NCI-H460 (cell line): Measurements from ENCODE around the gene SNX6. TPM values are rescaled to one million over a fixed set of nuclear protein-coding genes. Genes with fewer than 3 reads are reported as not detected.
"Not testable (repeated sequence)": the region's sequence is repeated elsewhere in the genome, so short reads cannot be mapped to it uniquely, and the experiment has no call there.

ENCODE experiments used
- DNase-seq: peaks from one replicate; pipeline ENCODE4 v3.0.0-alpha.2; 2016; ENCODE audit warnings: low read depth; ENCODE audit errors: extremely low read depth
- total RNA-seq: library from RNA; depleted of rRNA; stranded (reverse); fragments of >200 nt; shearing (Covaris generic); gene quantifications from 2 replicates; pipeline ENCODE4 v1.2.3, GENCODE V29; 2014

SNX6 gene
- total RNA-seq, 1 experiment from 2014 or later = 95.8 TPM

- DNase-seq = no peak
These were observed 10.9 kb upstream of the SNX6 start for GRCh38 chr14:34640826-34641225.

- not testable (repeated sequence) for DNase-seq
These were observed 4.4 kb upstream of the SNX6 start for GRCh38 chr14:34634360-34634771.

GRCh38 chr14:34633742-34634141, 3.8 kb upstream of the SNX6 start:
- no peak for DNase-seq

GRCh38 chr14:34632411-34632978, 2.5 kb upstream of the SNX6 start:
- no peak for DNase-seq

- DNase-seq = no peak
These were observed 648 bp downstream of the SNX6 start for GRCh38 chr14:34629344-34629656.

- DNase-seq = no peak
These were observed 1.2 kb downstream of the SNX6 start for GRCh38 chr14:34628681-34629135.

GRCh38 chr14:34623506-34623905, 6.4 kb downstream of the SNX6 start:
- DNase-seq = no peak

GRCh38 chr14:34620839-34621238, 9.1 kb downstream of the SNX6 start:
- no peak for DNase-seq

GRCh38 chr14:34620115-34620514, 9.8 kb downstream of the SNX6 start:
- DNase-seq = no peak

- no peak for DNase-seq
These were observed 10.5 kb downstream of the SNX6 start for GRCh38 chr14:34619471-34619870.

GRCh38 chr14:34616360-34616759, 13.6 kb downstream of the SNX6 start:
- DNase-seq = no peak

- no peak for DNase-seq
These were observed 14.4 kb downstream of the SNX6 start for GRCh38 chr14:34615507-34615906.

- DNase-seq = no peak
These were observed 15.3 kb downstream of the SNX6 start for GRCh38 chr14:34614638-34615037.

GRCh38 chr14:34610101-34610500, 19.8 kb downstream of the SNX6 start:
- DNase-seq = no peak

GRCh38 chr14:34605461-34605860, 24.5 kb downstream of the SNX6 start:
- DNase-seq = no peak

GRCh38 chr14:34604995-34605394, 25.0 kb downstream of the SNX6 start:
- no peak for DNase-seq

GRCh38 chr14:34596891-34597290, 33.1 kb downstream of the SNX6 start:
- no peak for DNase-seq

- no peak for DNase-seq
These were observed 36.1 kb downstream of the SNX6 start for GRCh38 chr14:34593740-34594375.

GRCh38 chr14:34592623-34593022, 37.3 kb downstream of the SNX6 start:
- DNase-seq = no peak

- DNase-seq = no peak
These were observed 46.4 kb downstream of the SNX6 start for GRCh38 chr14:34583525-34583924.

- DNase-seq = no peak
These were observed 47.7 kb downstream of the SNX6 start for GRCh38 chr14:34582117-34582680.

GRCh38 chr14:34580381-34580780, 49.6 kb downstream of the SNX6 start:
- DNase-seq = no peak

- no peak for DNase-seq
These were observed 58.2 kb downstream of the SNX6 start for GRCh38 chr14:34571771-34572170.
